Left renal cortex interstitium (tissue), 4 donors: ENCODE data around the gene MOB3C. TPM values are rescaled to one million over a fixed set of nuclear protein-coding genes. Genes with fewer than 3 reads are reported as not detected.

Experiments
- DNase-seq, 4 donors: peaks; one replicate each; pipeline ENCODE4 v3.0.0-alpha.2; 2013; ENCODE audit warnings: low read depth in 4 of 4, low spot score in 2 of 4, missing footprints in 1 of 4
- polyA plus RNA-seq, 4 donors: library from polyadenylated mRNA; unstranded; fragments of 120-200 nt; gene quantifications; one replicate each; pipeline ENCODE4 v1.2.1, GENCODE V29; 2013; ENCODE audit not compliant: insufficient read length in 4 of 4

MOB3C gene
- polyA plus RNA-seq, 4 donors: 10.5 to 13.9 (median 12.5) TPM

GRCh38 chr1:46580140-46580903, 36.3 kb downstream of the MOB3C start:
- no peak for DNase-seq

DNA sequence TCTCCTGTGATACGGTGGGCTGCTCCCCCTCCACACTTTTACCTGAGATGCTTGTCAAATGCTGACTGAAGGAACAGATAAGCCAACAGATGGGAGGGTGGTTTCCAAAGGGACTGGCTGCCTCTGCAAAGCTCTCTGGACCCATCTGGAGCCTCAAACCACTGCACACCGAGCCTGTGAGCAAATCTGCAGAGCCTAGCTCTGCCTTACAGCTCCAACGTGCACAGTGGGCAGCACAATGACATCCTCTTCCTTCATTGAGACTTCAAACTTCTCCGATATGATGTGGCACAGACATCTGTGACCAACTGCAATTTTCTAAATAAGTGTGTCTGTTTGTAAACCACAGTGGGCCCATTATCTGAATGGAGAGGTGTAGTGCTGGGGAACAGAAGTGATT, 38.9 kb downstream of the MOB3C start:
- DNase-seq: no peak

- no peak for DNase-seq
Observed at GRCh38 chr1:46576596-46576995, 40.0 kb downstream of the MOB3C start.

DNA sequence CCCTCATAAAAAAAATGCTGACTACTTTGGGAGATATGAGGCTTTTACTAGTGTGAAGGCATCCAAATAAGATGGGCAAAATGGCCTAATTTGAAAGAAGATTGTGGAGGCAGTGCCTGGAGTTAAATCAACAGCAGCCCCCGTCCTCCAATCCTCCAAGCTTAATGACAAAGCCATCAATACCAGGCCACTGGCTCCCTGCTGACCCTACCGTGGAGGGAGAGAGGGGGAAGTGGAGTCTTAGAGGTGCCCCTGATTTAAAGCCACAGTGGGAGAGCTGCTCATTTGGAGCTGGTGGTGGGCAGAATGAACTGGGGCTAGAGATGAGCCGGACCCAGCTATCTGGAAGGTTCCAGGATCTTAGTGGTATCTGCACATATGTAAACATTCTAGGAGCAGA, 40.8 kb downstream of the MOB3C start:
- DNase-seq: no peak

GRCh38 chr1:46575300-46575699, 41.3 kb downstream of the MOB3C start:
- no peak for DNase-seq

GRCh38 chr1:46571691-46572225, 44.9 kb downstream of the MOB3C start:
- DNase-seq: no peak

- DNase-seq: peak in 3 of 4 donors; percentile 26 to 51 (median 41)
Observed at GRCh38 chr1:46569884-46570725, 46.5 kb downstream of the MOB3C start.

DNA sequence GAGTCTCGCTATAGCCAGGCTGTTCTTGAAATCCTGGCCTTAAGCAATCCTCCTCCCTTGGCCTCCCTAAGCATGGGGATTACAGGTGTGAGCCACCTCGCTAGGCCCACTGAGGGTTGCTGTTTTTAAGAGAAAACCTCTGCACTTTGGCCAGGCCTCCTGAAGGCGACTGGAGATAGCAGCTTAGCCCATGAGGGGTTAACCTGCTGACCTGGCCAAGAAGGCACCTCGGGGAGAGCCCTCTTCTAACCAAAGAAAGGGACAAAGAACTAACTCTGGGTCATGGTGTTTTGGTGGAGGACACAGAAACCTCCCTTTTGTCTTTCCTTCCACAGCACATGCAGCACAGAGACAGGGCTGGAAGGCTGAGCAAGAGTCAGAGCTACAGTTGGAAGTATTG, 47.5 kb downstream of the MOB3C start:
- DNase-seq: no peak

- DNase-seq: no peak
Observed at GRCh38 chr1:46568461-46568891, 48.1 kb downstream of the MOB3C start.

DNA sequence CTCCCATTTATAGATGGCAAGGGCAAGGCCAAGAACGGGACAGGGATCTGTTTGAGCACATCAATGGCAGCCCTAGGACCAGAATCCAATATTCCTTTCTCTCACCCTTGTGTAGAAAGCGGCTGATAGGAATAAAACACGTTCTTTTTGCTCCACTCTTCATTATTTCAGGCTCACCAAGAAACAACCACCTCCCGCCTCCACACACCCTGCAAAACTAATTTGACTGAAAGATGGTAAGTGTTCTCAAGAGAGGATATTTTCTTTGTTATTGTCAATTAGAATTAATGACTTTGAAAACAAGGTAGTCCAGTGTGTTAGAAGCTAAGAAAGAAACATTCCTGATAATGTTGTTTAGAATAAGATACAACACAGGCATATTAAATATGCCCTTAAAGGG, 53.3 kb downstream of the MOB3C start:
- no peak for DNase-seq

- no peak for DNase-seq
Observed at GRCh38 chr1:46562498-46562897, 54.1 kb downstream of the MOB3C start.

- DNase-seq: no peak
Observed at GRCh38 chr1:46558966-46559365, 57.6 kb downstream of the MOB3C start.

DNA sequence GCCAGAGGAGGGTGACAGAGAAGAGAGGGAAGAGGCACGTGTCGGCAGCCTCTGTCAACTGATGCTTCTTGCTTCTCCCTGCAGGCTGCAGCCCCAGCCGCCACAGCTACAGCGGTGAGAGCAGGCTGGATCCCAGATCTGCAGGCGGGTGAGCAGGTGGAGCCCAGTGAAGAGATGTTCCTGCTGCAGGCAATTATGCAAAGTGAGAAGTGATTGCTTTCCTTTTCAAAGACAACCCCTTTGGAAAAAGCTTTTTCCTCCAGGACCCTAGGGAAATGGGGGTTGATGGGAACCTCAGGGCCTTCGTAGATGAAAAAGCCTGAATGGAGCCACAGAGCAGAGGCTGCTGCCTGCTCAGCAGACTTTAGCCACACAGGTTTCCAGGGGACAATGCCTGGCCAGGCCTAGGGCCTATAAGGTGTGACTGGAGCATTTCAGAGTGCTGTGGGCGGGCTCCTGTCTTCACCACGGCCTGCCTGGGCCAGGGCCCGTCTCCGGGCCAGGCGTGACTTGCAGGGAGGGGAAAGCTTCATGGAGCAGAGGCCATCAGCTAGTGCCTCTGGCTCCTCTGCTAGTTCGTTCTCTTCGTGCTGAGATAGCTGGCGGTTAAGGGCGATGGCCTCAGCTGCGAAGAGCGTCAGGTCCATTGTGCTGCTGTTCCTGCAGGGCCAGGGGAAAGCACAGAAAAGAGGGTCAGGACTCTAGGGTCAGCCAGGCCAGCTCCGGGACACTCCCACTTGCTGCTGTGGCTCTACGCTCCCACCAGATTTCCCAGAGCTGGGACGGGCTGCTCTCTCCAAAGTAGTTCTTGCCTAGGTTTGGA, 58.3 kb downstream of the MOB3C start:
- DNase-seq: no peak

Other genes starting within 250 kb of the MOB3C start
- 10 to 100 TPM; 16.9 to 31.8 (median 26.7) TPM for gene FAAH, start 222.5 kb downstream of the MOB3C start, polyA plus RNA-seq
- gene DMBX1, start 127.0 kb downstream of the MOB3C start, polyA plus RNA-seq: under 1 TPM in 1 of 4 donors, not detected in 3; 0.09 TPM
- not detected for gene KNCN, start 65.2 kb downstream of the MOB3C start, polyA plus RNA-seq
- gene MKNK1, start 12.5 kb downstream of the MOB3C start, polyA plus RNA-seq: 10 to 100 TPM; 16.9 to 43.3 (median 29.4) TPM
- 100 to 1,000 TPM in 2 of 4 donors, 10 to 100 TPM in 2; 81.7 to 119 (median 96.8) TPM for gene ATPAF1, start 51.6 kb upstream of the MOB3C start, polyA plus RNA-seq
- gene TEX38, start 55.0 kb upstream of the MOB3C start, polyA plus RNA-seq: under 1 TPM; 0.22 to 0.54 (median 0.36) TPM
- 100 to 1,000 TPM in 1 of 4 donors, 10 to 100 TPM in 3; 90.6 to 109 (median 93.7) TPM for gene EFCAB14, start 102.3 kb upstream of the MOB3C start, polyA plus RNA-seq
- gene CYP4B1, start 182.2 kb upstream of the MOB3C start, polyA plus RNA-seq: 1 to 10 TPM; 1.4 to 2.9 (median 2.1) TPM